Endothelial cell (in vitro differentiated cells): ENCODE measurements around the gene DMRTA1. TPM values are rescaled to one million over a fixed set of nuclear protein-coding genes. Genes with fewer than 3 reads are reported as not detected.

Source experiments
- DNase-seq: peaks from one replicate; pipeline ENCODE4 v3.0.0; 2021; ENCODE audit warnings: low spot score
- H3K27ac Mint-ChIP-seq: one replicate; pipeline ENCODE4 v1.8.0; 2021; ENCODE audit warnings: mixed read lengths, inconsistent platforms; ENCODE audit not compliant: unreplicated experiment
- H3K27me3 Mint-ChIP-seq: one replicate; pipeline ENCODE4 v1.8.0; 2021; ENCODE audit warnings: mild to moderate bottlenecking, moderate library complexity, mixed read lengths, inconsistent platforms; ENCODE audit not compliant: unreplicated experiment
- H3K36me3 Mint-ChIP-seq: one replicate; pipeline ENCODE4 v1.8.0; 2021; ENCODE audit warnings: mild to moderate bottlenecking, low read depth, mixed read lengths, inconsistent platforms; ENCODE audit not compliant: unreplicated experiment
- H3K4me1 Mint-ChIP-seq: one replicate; pipeline ENCODE4 v1.8.0; 2021; ENCODE audit warnings: mild to moderate bottlenecking, mixed read lengths, inconsistent platforms; ENCODE audit not compliant: unreplicated experiment
- H3K4me3 Mint-ChIP-seq: one replicate; pipeline ENCODE4 v1.8.0; 2021; ENCODE audit warnings: mild to moderate bottlenecking, mixed read lengths, inconsistent platforms; ENCODE audit not compliant: unreplicated experiment
- H3K9me3 Mint-ChIP-seq: one replicate; pipeline ENCODE4 v1.8.0; 2021; ENCODE audit warnings: mixed read lengths, inconsistent platforms; ENCODE audit not compliant: unreplicated experiment
- long read RNA-seq: library from polyadenylated mRNA; unstranded; transcript quantifications from one replicate; pipeline ENCODE4 v2.0.0, GENCODE V29; 2020; ENCODE audit not compliant: unreplicated experiment
- total RNA-seq: library from RNA; stranded (reverse); fragmentation: NEBNext Ultra II Directional; extraction: Animal tissue kit (Norgen Biotek cat#: 25700); gene quantifications from one replicate; pipeline ENCODE4 v1.2.1, GENCODE V29; 2021; ENCODE audit not compliant: unreplicated experiment
- TF ChIP-seq, protein P1 (sequence below): fragments of 200-600 bp; sonication (generic); IDR thresholded peaks from one replicate; pipeline ENCODE4 v1.5.0; 2021; ENCODE audit warnings: antibody characterized with exemption; ENCODE audit not compliant: unreplicated experiment

Gene DMRTA1, protein sequence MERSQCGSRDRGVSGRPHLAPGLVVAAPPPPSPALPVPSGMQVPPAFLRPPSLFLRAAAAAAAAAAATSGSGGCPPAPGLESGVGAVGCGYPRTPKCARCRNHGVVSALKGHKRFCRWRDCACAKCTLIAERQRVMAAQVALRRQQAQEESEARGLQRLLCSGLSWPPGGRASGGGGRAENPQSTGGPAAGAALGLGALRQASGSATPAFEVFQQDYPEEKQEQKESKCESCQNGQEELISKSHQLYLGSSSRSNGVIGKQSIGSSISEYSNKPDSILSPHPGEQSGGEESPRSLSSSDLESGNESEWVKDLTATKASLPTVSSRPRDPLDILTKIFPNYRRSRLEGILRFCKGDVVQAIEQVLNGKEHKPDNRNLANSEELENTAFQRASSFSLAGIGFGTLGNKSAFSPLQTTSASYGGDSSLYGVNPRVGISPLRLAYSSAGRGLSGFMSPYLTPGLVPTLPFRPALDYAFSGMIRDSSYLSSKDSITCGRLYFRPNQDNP
- total RNA-seq: 6.3 TPM
- long read RNA-seq, full-length matches to known transcripts: 5 of 5 reads
- long read RNA-seq, partial matches to known transcripts: 0 of 5 reads
- long read RNA-seq, other reads (novel, unspliced or antisense): 0 of 5 reads

DNA sequence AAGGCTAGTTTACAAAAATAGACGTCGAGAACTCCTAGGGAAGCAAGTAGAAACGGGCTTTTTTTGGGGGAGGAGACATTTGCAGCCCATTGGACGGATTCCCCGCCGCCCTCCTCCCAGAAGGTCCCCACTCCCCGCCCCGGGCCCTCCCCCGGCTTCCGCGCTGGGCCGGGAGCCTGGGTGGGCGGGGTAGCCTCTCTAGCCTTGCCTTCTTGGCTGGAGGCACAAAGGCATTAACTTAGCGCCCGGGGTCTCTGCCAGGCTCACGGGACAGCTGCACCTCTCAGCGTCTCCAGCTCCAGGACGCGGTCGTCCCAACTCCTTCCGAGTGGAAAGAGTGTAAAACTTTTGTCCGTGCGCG, at the start of gene DMRTA1:
Gene DMRTA1, plus strand, starts transcription at position 236 of the 361 bp plus-strand sequence. CDS start 242 bp downstream, outside the sequence.
- DNase-seq: peak; percentile 83
- Mint-ChIP-seq H3K27me3 (peaks cover 5% of the 10 kb centered on the region), H3K4me3 (peak within 1 kb of the TSS; percentile 91), H3K27ac (peak within 1 kb of the TSS; percentile 58), H3K4me1 (peaks cover 23% of the 10 kb centered on the region), H3K36me3 (peaks cover 1% of the 10 kb centered on the region), H3K9me3 (no peaks in the 10 kb centered on the region)
- TF ChIP-seq, protein P1, sequence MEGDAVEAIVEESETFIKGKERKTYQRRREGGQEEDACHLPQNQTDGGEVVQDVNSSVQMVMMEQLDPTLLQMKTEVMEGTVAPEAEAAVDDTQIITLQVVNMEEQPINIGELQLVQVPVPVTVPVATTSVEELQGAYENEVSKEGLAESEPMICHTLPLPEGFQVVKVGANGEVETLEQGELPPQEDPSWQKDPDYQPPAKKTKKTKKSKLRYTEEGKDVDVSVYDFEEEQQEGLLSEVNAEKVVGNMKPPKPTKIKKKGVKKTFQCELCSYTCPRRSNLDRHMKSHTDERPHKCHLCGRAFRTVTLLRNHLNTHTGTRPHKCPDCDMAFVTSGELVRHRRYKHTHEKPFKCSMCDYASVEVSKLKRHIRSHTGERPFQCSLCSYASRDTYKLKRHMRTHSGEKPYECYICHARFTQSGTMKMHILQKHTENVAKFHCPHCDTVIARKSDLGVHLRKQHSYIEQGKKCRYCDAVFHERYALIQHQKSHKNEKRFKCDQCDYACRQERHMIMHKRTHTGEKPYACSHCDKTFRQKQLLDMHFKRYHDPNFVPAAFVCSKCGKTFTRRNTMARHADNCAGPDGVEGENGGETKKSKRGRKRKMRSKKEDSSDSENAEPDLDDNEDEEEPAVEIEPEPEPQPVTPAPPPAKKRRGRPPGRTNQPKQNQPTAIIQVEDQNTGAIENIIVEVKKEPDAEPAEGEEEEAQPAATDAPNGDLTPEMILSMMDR: no peak

DNA sequence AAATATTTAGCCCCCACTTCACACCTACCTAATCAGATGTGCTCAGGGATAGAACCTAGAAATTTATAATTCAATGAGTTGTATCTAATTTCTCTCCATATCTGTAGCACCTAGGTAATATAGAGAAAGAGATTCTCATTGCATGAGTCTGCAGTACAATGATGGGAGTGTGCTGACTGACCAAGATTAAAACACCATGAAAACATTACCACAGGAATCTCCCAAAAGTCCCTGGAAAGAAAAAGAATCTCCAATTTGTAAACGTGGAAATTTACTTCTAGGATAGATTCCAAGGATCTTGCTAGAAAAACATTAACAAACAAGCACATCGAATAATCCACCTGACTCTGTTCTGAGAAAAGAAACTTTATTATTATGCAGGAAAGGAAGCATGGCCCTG, 45.0 kb upstream of the DMRTA1 start:
- H3K9me3 Mint-ChIP-seq: no peaks in the 10 kb centered on the region
- DNase-seq: no peak
- H3K36me3 Mint-ChIP-seq: no peaks in the 10 kb centered on the region
- TF ChIP-seq, protein P1: no peak
- H3K27me3 Mint-ChIP-seq: no peaks in the 10 kb centered on the region
- H3K4me1 Mint-ChIP-seq: no peaks in the 10 kb centered on the region
- H3K27ac Mint-ChIP-seq: no peak overlapping the region
- H3K4me3 Mint-ChIP-seq: no peak overlapping the region

DNA sequence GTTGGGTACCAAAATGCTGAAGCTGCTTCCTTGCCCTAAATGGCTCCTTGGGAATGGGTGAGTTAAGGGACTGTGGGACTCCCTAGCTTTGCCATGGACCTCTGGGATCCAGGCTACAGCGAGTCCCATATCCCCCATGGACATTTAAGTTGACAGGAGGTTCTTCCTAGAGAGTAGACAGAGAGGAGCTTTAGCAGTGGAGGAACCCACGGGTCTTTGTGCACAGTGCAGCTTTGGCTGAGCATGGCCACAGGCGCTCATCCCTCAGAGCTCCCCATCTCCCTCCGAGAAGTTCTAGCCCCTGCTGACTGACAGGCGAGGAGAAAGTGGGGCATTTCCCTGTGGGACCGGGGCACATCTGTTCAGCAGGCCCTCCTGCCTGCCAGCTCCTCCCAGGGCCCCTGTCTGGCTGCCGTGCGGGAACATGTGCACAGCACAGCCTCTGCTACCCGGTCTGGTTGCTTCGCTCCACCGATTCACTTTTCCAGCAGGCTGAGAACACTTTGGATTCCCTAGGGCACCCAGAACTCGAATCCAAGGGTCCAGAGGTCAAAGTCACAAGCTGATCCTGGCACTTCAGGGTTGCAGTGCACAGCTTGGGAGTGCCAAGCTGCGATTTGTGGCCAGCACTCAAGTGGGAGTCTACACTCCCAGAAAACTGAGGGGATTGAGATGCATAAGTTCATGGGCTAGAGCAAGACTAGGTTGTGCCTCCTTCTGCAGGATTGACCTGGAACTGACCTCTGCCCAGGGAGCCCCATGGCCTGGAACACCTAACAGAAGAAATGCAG, 40.6 kb upstream of the DMRTA1 start:
- DNase-seq: no peak
- Mint-ChIP-seq H3K27me3 (no peaks in the 10 kb centered on the region), H3K4me1 (no peaks in the 10 kb centered on the region), H3K27ac (no peak overlapping the region), H3K9me3 (no peaks in the 10 kb centered on the region), H3K36me3 (no peaks in the 10 kb centered on the region), H3K4me3 (no peak overlapping the region)
- TF ChIP-seq, protein P1: no peak

DNA sequence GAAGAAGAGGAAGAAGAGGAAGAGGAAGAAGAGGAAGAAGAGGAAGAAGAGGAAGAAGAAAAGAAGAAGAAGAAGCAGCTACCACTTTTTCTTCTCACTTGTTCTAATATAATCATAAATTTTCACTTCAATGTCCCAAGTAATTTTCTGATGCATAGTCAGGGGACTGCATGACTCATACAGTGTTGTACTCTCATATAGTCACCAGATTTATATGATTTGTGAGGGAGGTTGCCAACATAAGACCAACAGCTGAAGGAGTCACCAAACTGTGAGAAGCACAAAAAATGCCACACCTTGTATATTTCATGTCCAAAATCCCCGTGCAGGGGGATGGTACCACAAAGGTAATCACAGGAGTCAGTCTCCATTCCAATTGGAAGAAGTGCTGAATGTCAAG, 32.7 kb upstream of the DMRTA1 start:
- H3K36me3 Mint-ChIP-seq: no peaks in the 10 kb centered on the region
- no peak overlapping the region for H3K27ac Mint-ChIP-seq
- no peak for DNase-seq
- TF ChIP-seq, protein P1: no peak
- H3K9me3 Mint-ChIP-seq: no peaks in the 10 kb centered on the region
- peaks cover 29% of the 10 kb centered on the region for H3K4me1 Mint-ChIP-seq
- no peaks in the 10 kb centered on the region for H3K27me3 Mint-ChIP-seq
- no peak overlapping the region for H3K4me3 Mint-ChIP-seq
